Measurements from ENCODE around the gene MAST4.

Gene MAST4

DNA sequence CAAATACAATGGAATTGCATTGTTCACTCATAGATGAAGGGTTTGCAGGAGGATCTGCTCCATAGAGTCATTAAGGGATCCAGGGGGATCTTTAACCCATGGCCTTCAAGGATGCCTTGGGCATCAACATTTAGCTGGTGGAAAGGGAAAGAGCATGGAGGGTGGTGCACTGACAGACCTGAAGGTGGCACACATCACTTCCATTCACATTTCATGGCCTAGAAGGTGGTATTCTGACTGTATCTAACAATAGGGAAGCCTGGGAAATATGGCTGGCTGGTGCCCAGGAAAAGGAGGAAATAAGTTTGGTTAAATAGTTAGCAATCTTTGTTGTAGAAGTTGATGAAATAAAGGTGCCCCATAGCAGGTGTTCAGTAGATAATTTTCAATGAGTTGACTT, 370.2 kb downstream of the MAST4 start:
- no peak overlapping the region for H3K4me3 ChIP-seq (ENCODE audit: low read depth, low read length)

DNA sequence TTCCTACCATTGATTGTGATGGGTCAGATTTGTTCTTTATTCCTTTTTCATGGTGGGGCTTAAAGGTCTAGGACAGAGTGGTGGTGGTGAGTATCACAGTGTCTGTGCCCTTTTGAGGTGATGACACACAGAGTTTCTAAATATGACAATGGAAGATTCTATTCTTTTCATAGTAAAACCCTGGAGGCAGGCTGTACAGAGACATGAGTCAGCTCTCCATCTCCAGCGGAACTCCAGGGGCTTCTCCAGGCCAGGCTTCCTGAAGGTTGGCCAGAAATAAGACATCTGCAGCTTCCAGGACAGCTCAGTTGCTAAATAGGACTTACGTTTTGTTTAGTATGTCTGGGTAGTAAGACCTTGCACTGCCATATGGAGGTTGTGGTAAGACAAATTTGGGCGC, 370.9 kb downstream of the MAST4 start:
- Histone ChIP-seq H3K4me1 (ENCODE audit: control insufficient read depth, insufficient read depth, low read length) (peaks cover 9% of the 10 kb centered on the region), H3K27ac (ENCODE audit: low read depth, low read length) (no peak overlapping the region), H3K27me3 (ENCODE audit: control insufficient read depth, insufficient read depth, low read length) (no peaks in the 10 kb centered on the region), H3K9me3 (ENCODE audit: control insufficient read depth, insufficient read depth, low read depth, low read length) (no peaks in the 10 kb centered on the region), H3K4me3 (ENCODE audit: low read depth, low read length) (no peak overlapping the region), H3K36me3 (ENCODE audit: control insufficient read depth, insufficient read depth, low read length) (no peaks in the 10 kb centered on the region), H3K9ac (ENCODE audit: low read length) (no peak overlapping the region)

More for the DNA sequence above, 370.2 kb downstream of the MAST4 start:
- H3K27me3 ChIP-seq (ENCODE audit: control insufficient read depth, insufficient read depth, low read length) = no peaks in the 10 kb centered on the region
- H3K9ac ChIP-seq (ENCODE audit: low read length) = no peak overlapping the region
- no peaks in the 10 kb centered on the region for H3K9me3 ChIP-seq (ENCODE audit: control insufficient read depth, insufficient read depth, low read depth, low read length)
- peaks cover 9% of the 10 kb centered on the region for H3K4me1 ChIP-seq (ENCODE audit: control insufficient read depth, insufficient read depth, low read length)
- no peaks in the 10 kb centered on the region for H3K36me3 ChIP-seq (ENCODE audit: control insufficient read depth, insufficient read depth, low read length)
- H3K27ac ChIP-seq (ENCODE audit: low read depth, low read length) = no peak overlapping the region

DNA sequence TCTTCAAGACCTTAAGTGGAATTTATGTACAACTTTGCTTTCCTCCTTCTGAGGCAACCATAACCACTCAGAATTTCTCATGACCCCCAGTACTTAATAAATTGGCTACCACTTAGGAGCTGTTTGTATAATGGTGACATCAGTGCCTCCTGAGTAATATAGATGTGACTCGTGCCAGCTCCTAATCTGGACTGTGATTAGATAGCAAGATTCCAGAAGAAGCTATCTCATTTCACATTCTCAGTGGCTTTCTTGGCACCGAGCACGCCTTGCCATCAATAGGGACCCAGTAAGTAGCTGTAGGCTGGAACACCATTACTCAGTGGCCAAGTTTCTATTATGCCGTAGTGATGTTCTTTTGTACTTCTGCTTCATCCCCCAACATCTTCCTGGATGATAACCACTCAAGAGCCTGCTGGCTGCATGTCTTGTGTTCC, 371.7 kb downstream of the MAST4 start:
- no peaks in the 10 kb centered on the region for H3K9me3 ChIP-seq (ENCODE audit: control insufficient read depth, insufficient read depth, low read depth, low read length)

DNA sequence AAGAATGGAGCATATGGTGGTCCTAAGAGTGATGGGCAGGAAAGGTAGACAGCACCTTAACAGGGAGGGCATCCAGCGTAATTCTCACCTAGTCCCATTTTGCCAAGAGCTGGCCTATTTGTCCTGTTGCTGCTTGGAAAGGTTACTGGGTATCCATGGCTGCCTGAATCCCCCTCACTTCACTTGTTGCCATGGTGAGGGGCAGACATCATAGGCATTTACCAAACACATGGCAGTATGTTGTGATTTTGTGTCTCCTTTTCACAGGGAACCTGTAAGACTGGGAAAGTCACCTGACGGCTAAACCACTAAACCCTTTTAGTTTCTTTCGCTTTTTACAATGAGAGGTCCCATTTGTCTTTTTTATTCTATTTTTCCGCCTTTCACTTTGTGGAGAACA, 373.3 kb downstream of the MAST4 start:
- Histone ChIP-seq H3K4me3 (ENCODE audit: low read depth, low read length) (no peak overlapping the region), H3K9me3 (ENCODE audit: control insufficient read depth, insufficient read depth, low read depth, low read length) (no peaks in the 10 kb centered on the region), H3K36me3 (ENCODE audit: control insufficient read depth, insufficient read depth, low read length) (no peaks in the 10 kb centered on the region), H3K27me3 (ENCODE audit: control insufficient read depth, insufficient read depth, low read length) (no peaks in the 10 kb centered on the region), H3K4me1 (ENCODE audit: control insufficient read depth, insufficient read depth, low read length) (no peaks in the 10 kb centered on the region), H3K27ac (ENCODE audit: low read depth, low read length) (no peak overlapping the region), H3K9ac (ENCODE audit: low read length) (no peak overlapping the region)

More for the DNA sequence above, 371.7 kb downstream of the MAST4 start:
- Histone ChIP-seq H3K4me3 (ENCODE audit: low read depth, low read length) (no peak overlapping the region), H3K27ac (ENCODE audit: low read depth, low read length) (no peak overlapping the region), H3K9ac (ENCODE audit: low read length) (no peak overlapping the region), H3K4me1 (ENCODE audit: control insufficient read depth, insufficient read depth, low read length) (peaks cover 9% of the 10 kb centered on the region), H3K27me3 (ENCODE audit: control insufficient read depth, insufficient read depth, low read length) (no peaks in the 10 kb centered on the region), H3K36me3 (ENCODE audit: control insufficient read depth, insufficient read depth, low read length) (no peaks in the 10 kb centered on the region)

DNA sequence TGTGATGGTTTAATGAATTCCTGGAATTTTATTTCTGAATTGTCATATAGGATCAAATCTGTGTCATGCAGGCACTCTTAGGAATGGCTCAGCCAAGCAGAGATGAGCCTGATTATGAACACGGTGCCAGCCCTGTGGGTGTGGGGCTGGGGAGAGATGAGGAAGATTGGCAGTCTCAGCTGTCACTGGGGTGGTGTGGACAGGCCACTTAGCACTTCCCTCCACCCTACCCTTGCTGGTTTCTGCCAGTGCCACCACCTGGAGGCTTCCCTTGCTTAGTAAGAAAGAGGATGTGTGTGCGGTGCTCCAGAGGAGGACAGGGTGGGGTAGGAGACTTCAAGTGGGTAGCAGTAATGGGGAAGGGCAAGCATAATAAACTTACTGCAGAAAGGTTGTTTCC, 373.8 kb downstream of the MAST4 start:
- Histone ChIP-seq H3K27ac (ENCODE audit: low read depth, low read length) (no peak overlapping the region), H3K9ac (ENCODE audit: low read length) (no peak overlapping the region), H3K27me3 (ENCODE audit: control insufficient read depth, insufficient read depth, low read length) (no peaks in the 10 kb centered on the region), H3K4me1 (ENCODE audit: control insufficient read depth, insufficient read depth, low read length) (no peaks in the 10 kb centered on the region), H3K9me3 (ENCODE audit: control insufficient read depth, insufficient read depth, low read depth, low read length) (no peaks in the 10 kb centered on the region), H3K4me3 (ENCODE audit: low read depth, low read length) (no peak overlapping the region), H3K36me3 (ENCODE audit: control insufficient read depth, insufficient read depth, low read length) (no peaks in the 10 kb centered on the region)

DNA sequence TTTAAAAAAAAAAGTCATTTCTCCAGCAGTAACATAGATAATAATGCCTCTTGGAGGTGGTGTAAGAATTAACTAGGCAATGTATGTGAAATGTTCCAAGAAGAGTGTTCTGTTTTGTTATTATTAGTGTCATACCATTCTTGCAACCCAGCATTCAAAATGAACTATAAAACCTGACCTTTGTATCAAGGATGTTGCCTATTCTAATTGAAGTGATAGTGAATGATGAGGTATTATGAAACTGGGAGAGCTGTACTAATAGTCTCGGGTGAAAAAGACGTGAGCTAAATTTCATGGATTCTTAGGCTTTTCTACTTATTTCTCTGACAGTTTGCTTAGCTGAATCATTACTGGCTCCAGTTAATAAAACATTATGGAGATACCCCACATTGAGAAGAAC, 375.8 kb downstream of the MAST4 start:
- Histone ChIP-seq H3K27ac (ENCODE audit: low read depth, low read length) (no peak overlapping the region), H3K4me3 (ENCODE audit: low read depth, low read length) (no peak overlapping the region), H3K9ac (ENCODE audit: low read length) (no peak overlapping the region), H3K9me3 (ENCODE audit: control insufficient read depth, insufficient read depth, low read depth, low read length) (no peaks in the 10 kb centered on the region), H3K4me1 (ENCODE audit: control insufficient read depth, insufficient read depth, low read length) (no peaks in the 10 kb centered on the region), H3K27me3 (ENCODE audit: control insufficient read depth, insufficient read depth, low read length) (no peaks in the 10 kb centered on the region), H3K36me3 (ENCODE audit: control insufficient read depth, insufficient read depth, low read length) (no peaks in the 10 kb centered on the region)

DNA sequence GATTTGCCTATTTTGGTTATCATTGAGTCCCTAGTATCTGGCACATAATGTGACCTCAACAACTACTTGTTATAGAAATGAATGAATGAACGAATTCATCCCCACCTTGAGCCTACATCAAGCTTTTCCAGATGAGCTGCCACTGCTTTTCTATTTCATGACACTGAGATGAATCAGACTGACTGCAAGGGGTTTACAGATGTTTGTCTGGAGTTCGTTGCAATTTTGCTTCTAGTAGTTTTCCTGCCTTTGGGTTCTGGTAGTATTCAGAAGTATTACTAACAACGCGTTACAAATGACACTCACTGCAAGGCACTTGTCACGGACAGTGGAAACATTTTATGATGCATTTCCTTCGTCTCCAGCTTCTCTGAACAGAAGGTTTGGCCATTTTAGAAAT, 378.1 kb downstream of the MAST4 start:
- H3K27ac ChIP-seq (ENCODE audit: low read depth, low read length) = no peak overlapping the region
- H3K4me1 ChIP-seq (ENCODE audit: control insufficient read depth, insufficient read depth, low read length) = no peaks in the 10 kb centered on the region
- H3K9me3 ChIP-seq (ENCODE audit: control insufficient read depth, insufficient read depth, low read depth, low read length) = no peaks in the 10 kb centered on the region
- H3K36me3 ChIP-seq (ENCODE audit: control insufficient read depth, insufficient read depth, low read length) = no peaks in the 10 kb centered on the region
- no peak overlapping the region for H3K4me3 ChIP-seq (ENCODE audit: low read depth, low read length)
- H3K27me3 ChIP-seq (ENCODE audit: control insufficient read depth, insufficient read depth, low read length) = no peaks in the 10 kb centered on the region
- H3K9ac ChIP-seq (ENCODE audit: low read length) = no peak overlapping the region

DNA sequence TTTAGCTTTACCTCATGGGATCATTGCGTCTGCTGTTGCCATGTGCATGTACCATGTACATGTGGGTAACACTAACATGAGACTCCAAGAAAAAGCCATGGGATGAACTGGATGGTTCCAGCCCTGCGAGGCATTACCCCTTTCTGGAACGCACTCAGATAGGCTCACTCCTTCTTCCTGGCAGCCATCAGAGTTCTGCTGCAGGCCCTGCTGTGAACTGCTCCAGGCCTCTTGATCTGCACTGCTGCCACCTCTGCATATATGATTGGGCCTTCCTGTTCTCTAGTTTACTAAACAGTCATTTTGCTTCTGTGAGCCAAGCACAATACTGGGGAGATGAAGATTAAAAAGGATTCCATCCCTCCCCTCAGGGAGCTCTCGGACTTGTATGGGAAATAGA, 379.9 kb downstream of the MAST4 start:
- Histone ChIP-seq H3K27me3 (ENCODE audit: control insufficient read depth, insufficient read depth, low read length) (no peaks in the 10 kb centered on the region), H3K9me3 (ENCODE audit: control insufficient read depth, insufficient read depth, low read depth, low read length) (no peaks in the 10 kb centered on the region), H3K36me3 (ENCODE audit: control insufficient read depth, insufficient read depth, low read length) (no peaks in the 10 kb centered on the region), H3K27ac (ENCODE audit: low read depth, low read length) (no peak overlapping the region), H3K9ac (ENCODE audit: low read length) (no peak overlapping the region), H3K4me3 (ENCODE audit: low read depth, low read length) (no peak overlapping the region), H3K4me1 (ENCODE audit: control insufficient read depth, insufficient read depth, low read length) (no peaks in the 10 kb centered on the region)

DNA sequence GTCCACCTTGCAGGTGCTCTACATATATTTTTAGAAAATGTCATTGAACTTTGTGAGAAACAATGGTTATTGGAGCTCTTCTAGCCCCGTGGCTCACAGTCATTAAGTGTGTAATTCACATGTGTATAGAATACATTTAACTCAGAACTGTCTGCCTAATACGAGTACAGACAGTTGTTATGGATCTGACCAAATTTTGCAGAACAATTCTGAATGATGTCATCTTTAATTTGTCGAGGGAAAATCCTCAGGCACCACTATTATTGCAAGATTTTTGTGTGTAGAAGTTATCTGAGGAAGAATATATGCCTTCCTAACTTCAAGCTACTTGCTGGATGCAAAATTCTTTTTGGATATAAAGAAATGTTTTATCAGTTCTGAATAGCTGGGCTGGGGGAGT, 383.5 kb downstream of the MAST4 start:
- H3K27me3 ChIP-seq (ENCODE audit: control insufficient read depth, insufficient read depth, low read length) = no peaks in the 10 kb centered on the region
- H3K4me3 ChIP-seq (ENCODE audit: low read depth, low read length) = no peak overlapping the region
- H3K4me1 ChIP-seq (ENCODE audit: control insufficient read depth, insufficient read depth, low read length) = 0 out of 2 replicates have a peak, but pooled peaks cover 13% of the 10 kb centered on the region
- H3K9me3 ChIP-seq (ENCODE audit: control insufficient read depth, insufficient read depth, low read depth, low read length) = no peaks in the 10 kb centered on the region
- H3K27ac ChIP-seq (ENCODE audit: low read depth, low read length) = no peak overlapping the region
- no peak overlapping the region for H3K9ac ChIP-seq (ENCODE audit: low read length)
- no peaks in the 10 kb centered on the region for H3K36me3 ChIP-seq (ENCODE audit: control insufficient read depth, insufficient read depth, low read length)

DNA sequence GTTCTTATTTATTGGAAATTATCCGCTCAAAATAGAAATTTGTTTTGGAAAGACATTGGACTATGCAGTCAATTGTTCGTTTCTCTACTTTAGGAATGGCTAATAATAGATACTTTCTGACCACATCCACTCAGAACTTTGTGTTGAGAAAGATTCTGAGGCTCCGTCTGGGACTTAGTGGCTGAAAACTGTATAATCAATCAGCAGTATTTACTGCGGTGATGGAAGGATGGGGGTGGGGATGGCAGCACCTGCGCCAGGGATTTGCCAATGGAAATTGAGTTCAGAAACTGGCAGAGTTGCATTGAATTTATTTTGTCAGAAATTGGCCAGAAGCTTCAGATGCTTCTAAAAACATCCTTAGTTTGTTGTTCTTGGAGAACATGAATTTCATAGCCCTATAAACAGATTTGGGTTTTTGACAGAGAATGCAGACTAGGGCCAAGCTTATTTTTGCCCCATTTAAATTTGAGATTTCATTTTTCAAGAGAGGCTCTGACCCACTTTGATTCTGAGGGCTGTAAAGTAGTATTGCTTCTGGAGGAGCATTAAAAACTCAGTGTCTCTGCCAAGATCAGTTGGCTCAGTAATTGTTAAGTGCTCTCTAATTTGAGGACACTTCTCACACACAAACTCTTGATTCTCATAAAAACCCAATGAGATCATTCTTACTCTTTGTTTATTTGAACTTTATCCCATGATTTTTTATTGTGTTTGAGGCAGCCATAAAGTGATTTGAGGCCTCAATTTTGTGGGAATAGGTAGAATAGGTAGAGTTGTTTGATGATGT, 385.3 kb downstream of the MAST4 start:
- no peaks in the 10 kb centered on the region for H3K27me3 ChIP-seq (ENCODE audit: control insufficient read depth, insufficient read depth, low read length)

DNA sequence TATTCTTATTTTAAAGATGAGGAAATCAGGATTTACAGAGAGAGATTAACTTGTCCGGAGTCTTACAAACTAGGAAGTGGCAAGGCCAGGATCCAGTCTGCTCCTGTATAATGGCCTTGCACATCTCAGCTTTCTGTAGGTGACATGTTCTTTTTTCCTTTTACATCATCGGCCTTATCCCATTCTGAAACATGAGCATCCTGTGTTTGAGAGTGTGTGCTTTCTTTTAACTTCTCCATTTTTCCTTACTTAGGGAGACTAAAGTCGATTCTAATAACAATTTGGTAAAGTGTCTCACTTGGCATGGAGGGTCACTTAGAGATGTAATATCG, 385.8 kb downstream of the MAST4 start:
- no peaks in the 10 kb centered on the region for H3K36me3 ChIP-seq (ENCODE audit: control insufficient read depth, insufficient read depth, low read length)
- H3K4me1 ChIP-seq (ENCODE audit: control insufficient read depth, insufficient read depth, low read length) = 0 out of 2 replicates have a peak, but pooled peaks cover 13% of the 10 kb centered on the region
- H3K9ac ChIP-seq (ENCODE audit: low read length) = no peak overlapping the region
- no peak overlapping the region for H3K27ac ChIP-seq (ENCODE audit: low read depth, low read length)
- H3K9me3 ChIP-seq (ENCODE audit: control insufficient read depth, insufficient read depth, low read depth, low read length) = no peaks in the 10 kb centered on the region
- H3K27me3 ChIP-seq (ENCODE audit: control insufficient read depth, insufficient read depth, low read length) = no peaks in the 10 kb centered on the region
- H3K4me3 ChIP-seq (ENCODE audit: low read depth, low read length) = no peak overlapping the region

More for the DNA sequence above, 385.3 kb downstream of the MAST4 start:
- Histone ChIP-seq H3K4me3 (ENCODE audit: low read depth, low read length) (no peak overlapping the region), H3K36me3 (ENCODE audit: control insufficient read depth, insufficient read depth, low read length) (no peaks in the 10 kb centered on the region), H3K9ac (ENCODE audit: low read length) (no peak overlapping the region), H3K4me1 (ENCODE audit: control insufficient read depth, insufficient read depth, low read length) (0 out of 2 replicates have a peak, but pooled peaks cover 13% of the 10 kb centered on the region), H3K9me3 (ENCODE audit: control insufficient read depth, insufficient read depth, low read depth, low read length) (no peaks in the 10 kb centered on the region), H3K27ac (ENCODE audit: low read depth, low read length) (no peak overlapping the region)

Data from HUES6 (cell line).